B cell (primary cell): ENCODE measurements around the gene GTF2A1L.

Experiments used
- EZH2 ChIP-seq: IDR thresholded peaks from 2 replicates; pipeline ENCODE4 v1.6.1; 2012; ENCODE audit warnings: borderline replicate concordance, low read depth, mild to moderate bottlenecking, moderate library complexity, low read length; ENCODE audit not compliant: insufficient read depth, poor library complexity, severe bottlenecking
- TF ChIP-seq, protein P1 (sequence below): fragments of 200-600 bp; IDR thresholded peaks from one replicate; pipeline ENCODE4 v1.8.0; 2022; ENCODE audit warnings: antibody characterized with exemption, mild to moderate bottlenecking

DNA sequence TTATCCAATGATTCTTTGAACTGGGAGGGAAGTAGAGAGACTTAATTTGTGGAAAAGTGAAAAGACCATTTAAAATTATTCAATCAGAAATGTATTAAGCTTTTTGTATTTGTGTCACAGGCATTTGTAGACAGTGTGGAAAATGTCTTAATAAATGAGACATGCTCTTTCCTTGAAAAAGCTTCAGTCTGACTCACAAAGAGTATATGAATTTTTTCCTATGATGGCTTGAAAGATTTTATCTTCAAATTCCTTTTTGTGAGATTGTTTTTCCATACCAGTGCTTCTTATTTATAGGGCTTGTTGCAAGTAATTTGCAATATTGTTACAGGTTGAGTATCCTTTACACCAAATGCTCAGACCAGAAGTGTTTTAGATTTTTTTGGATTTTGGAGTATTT is 48.2 kb upstream of the GTF2A1L start:
- TF ChIP-seq, protein P1, sequence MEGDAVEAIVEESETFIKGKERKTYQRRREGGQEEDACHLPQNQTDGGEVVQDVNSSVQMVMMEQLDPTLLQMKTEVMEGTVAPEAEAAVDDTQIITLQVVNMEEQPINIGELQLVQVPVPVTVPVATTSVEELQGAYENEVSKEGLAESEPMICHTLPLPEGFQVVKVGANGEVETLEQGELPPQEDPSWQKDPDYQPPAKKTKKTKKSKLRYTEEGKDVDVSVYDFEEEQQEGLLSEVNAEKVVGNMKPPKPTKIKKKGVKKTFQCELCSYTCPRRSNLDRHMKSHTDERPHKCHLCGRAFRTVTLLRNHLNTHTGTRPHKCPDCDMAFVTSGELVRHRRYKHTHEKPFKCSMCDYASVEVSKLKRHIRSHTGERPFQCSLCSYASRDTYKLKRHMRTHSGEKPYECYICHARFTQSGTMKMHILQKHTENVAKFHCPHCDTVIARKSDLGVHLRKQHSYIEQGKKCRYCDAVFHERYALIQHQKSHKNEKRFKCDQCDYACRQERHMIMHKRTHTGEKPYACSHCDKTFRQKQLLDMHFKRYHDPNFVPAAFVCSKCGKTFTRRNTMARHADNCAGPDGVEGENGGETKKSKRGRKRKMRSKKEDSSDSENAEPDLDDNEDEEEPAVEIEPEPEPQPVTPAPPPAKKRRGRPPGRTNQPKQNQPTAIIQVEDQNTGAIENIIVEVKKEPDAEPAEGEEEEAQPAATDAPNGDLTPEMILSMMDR, result no peak
- TF ChIP-seq EZH2, result no peak
